GM19025 (cell line): ENCODE measurements around the gene FBXW2.

Source experiments
- ATAC-seq: cut with Tn5 transposase; IDR thresholded peaks from one replicate; pipeline ENCODE4 v1.9.1; 2021; ENCODE audit warnings: mild to moderate bottlenecking, low read depth, moderate library complexity; ENCODE audit not compliant: unreplicated experiment

FBXW2 gene

DNA sequence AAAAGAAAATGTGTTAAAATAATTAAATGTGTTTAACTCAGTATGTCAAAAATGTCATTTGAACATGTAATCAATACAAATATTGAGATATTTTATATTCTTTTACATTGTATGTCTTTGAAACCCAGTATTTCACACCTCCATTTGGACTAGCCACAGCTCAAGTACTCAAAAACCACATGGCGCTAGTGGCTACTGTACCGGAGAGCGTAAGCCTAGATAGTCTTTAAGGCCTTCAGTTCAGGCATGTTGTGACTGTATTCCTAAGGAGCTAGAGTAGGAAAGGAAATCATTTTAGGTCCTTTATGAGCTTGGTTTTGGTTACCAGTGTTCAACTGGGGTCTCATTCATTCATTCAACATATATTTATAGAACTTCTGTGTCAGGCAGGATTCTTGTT lies 12.8 kb downstream of the FBXW2 start:
- no peak for ATAC-seq

DNA sequence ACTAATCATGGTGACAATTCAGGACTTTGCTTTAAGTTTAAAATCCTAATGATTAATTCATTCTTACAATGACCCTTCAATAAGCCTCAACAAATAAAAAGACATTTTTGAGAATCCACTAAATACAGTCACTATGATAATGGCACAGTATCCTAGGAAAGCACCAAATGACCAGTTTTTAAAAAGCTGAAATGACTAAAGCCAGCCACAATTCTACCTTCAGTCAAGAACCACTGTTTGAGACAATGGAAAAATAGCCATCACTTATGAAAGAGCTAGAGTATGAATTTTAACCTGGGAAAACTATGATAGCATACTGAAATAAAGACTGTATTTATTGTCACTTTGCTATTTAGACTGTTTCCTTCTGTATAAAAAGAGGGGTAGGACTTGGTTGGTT lies 14.0 kb downstream of the FBXW2 start:
- ATAC-seq, result no peak

DNA sequence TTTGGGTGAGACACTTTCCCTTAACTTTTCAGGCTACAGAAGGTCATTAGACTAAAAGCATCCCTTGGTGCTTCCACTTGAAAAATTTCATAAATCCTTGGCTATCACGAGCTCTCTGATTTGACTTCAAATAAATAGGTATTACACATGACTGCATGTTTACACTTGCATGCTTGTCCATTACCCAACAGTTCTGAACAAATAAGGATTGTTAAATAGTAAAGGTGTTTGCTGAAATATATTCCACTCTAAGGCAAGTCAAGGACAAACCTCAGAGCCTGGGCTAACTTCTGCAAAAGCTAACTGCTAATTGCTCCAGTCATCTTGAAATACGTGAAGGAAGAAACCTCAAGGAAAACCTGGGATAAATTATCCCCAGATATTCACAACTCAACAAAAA lies 14.5 kb downstream of the FBXW2 start:
- no peak for ATAC-seq

DNA sequence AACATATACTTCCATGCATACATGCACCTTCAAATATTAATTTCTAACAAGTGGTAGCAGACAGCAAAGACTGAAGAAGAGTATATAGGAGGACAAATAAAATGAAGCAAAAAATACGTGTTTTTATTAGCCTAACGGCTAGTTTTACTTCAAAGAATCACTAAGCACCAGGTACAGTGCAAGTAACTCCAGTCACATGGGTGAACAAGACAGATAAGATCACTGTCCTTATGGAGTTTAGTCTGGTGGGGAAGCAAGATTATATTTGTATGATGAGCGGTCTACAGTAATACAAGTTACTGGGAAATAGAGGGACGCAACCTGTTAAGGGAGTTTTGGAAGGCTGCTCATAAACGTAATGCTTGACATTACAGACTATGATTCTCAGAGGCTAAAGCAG lies 16.0 kb downstream of the FBXW2 start:
- no peak for ATAC-seq

GRCh38 chr9:120776788-120777187 lies 16.4 kb downstream of the FBXW2 start:
- no peak for ATAC-seq

GRCh38 chr9:120775859-120776258 lies 17.4 kb downstream of the FBXW2 start:
- no peak for ATAC-seq

DNA sequence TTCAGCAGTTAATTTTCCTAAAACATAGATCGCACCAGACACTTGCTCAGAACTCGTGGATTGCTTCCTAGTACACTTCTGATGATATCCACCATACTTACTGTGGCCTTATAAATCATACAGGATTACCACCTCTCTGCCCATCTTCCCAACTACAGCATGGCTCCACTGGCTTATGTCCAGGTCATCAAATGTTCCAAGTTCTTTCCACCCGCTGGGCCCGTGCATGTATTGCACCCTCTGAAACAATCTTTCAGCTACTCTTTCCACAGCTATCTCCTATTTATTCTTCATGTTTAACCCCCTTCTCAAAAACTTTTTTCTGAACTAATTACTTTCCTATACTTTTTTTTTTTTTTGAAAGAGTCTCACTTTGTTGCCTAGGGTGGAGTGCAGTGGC lies 18.5 kb downstream of the FBXW2 start:
- no peak for ATAC-seq

- ATAC-seq, result no peak
Measured at GRCh38 chr9:120773256-120773655, 20.0 kb downstream of the FBXW2 start.

- ATAC-seq, result no peak
Measured at GRCh38 chr9:120770931-120771330, 22.3 kb downstream of the FBXW2 start.

GRCh38 chr9:120768886-120769285 lies 24.3 kb downstream of the FBXW2 start:
- no peak for ATAC-seq

- ATAC-seq, result no peak
Measured at GRCh38 chr9:120768247-120768646, 25.0 kb downstream of the FBXW2 start.

GRCh38 chr9:120767451-120767850 lies 25.8 kb downstream of the FBXW2 start:
- no peak for ATAC-seq

- no peak for ATAC-seq
Measured at GRCh38 chr9:120765910-120766425, 27.2 kb downstream of the FBXW2 start.

DNA sequence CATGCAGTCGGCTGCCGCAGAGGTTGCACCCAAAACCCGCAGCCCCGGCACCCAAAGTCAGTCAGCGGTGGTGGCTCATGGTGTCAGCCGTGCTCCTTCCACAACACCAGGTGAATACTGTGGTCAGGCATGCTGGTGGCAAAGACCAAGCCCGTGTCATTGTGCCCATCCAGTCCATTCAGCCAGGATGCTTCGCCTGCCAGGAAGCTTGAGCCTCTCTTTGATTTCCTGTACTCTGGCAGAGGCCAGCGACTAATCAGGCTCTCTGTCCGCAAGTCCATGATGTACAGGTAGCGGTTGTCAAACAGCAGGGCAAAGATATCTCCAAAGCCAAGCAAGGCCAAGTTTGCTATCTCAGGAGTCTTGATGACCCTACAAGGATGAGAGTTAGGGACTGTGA lies 28.7 kb downstream of the FBXW2 start:
- no peak for ATAC-seq

GRCh38 chr9:120761006-120761405 lies 32.2 kb downstream of the FBXW2 start:
- ATAC-seq, result no peak

- no peak for ATAC-seq
Measured at GRCh38 chr9:120759755-120760400, 33.3 kb downstream of the FBXW2 start.

GRCh38 chr9:120758544-120758943 lies 34.7 kb downstream of the FBXW2 start:
- ATAC-seq, result no peak

DNA sequence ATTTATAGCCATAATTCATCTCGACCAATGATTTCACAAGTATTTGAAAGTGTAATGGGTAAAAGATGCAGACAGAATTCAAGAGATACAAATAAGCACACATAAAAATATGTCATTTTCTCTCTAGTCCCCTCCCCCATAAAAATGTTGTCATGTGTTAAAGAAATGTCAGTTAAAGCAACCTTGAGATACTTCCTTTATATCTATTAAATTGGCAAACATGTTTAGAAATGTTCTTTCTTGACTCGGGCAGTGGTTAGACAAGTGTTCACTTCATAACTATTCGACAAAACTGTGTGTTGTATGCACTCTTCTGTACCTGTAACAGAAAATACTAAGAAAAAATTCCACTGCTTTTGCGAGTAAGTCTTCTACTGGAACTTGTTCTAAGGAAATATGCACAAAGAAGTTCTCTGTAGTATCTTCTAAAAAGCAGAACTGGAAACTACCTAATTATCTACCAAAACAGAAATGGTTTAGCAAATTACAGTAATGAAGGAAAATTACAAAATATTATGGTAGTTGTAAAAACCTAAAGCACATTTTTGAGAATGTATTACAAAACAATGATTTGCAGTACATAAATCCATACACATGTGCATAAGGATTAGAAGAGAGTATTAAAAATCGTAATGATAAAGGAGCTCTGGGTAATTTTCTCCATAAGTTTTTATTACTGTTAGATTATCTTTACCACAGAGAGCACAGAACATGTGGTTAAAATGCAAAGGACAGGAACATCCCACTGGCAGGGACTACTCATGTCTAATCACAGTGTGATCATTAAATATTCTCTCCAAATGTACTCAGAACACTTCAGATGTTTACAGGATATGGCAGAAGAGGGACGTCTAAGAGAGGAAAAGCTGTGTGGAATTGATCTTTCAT lies 35.9 kb downstream of the FBXW2 start:
- ATAC-seq, result no peak

GRCh38 chr9:120756531-120756930 lies 36.7 kb downstream of the FBXW2 start:
- no peak for ATAC-seq

DNA sequence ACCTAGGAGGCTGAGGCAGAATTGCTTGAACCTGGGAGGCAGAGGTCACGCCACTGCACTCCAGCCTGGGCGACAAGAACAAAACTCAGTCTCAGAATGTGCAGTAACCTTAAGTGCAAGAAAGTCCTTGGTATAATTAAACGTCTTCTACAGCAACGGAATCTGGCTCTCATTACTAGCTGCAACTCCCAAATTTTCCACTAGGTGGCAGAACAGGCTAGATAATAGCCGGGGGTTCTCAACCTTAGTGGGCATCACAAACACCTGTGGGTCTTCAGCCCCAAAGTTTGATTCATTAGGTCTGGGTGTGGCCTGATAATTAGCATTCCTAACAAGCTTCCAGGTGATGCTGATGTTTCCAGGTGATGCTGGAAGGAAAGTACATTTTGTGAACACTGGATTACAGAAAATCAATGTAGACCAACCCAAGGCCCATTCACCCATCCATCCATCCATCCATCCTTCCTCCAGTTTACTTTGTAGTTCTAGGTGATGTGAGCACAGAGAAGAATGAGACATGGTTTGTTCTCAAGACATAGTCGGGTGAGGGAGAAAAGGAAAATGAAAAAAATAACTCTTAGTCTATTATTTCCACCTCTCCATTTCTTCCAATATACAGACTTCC lies 37.3 kb downstream of the FBXW2 start:
- peak; percentile 16 for ATAC-seq

DNA sequence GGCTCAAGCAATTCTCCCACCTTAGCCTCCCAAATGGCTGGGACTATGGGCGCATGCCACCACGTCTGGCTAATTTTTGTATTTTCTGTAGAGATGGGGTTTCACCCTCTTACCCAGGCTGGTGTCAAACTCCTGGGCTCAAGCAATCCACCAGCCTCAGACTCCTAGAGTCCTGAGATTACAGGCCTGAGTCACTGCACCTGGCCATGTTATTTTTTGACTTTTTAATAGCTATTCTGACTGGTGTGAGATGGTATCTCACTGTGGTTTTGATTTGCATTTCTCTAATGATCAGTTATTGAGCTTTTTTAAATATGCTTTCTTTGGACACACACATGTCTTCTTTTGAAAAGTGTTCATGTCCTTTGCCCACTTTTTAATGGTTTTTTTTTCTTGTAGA lies 38.2 kb downstream of the FBXW2 start:
- peak; percentile 75 for ATAC-seq
